ENCODE data around the gene RUSC1. TPM values are rescaled to one million over a fixed set of nuclear protein-coding genes. Genes with fewer than 3 reads are reported as not detected.
"Not testable (repeated sequence)": the region's sequence is repeated elsewhere in the genome, so short reads cannot be mapped to it uniquely, and the experiment has no call there.

RUSC1 gene
- total RNA-seq, 1 experiment from 2014 or later: 80.4 TPM

GRCh38 chr1:155322953-155323728 lies 2.4 kb downstream of the RUSC1 start:
- DNase-seq (ENCODE audit: extremely low read depth, low read depth): peak; percentile 88

GRCh38 chr1:155323729-155324036 lies 3.0 kb downstream of the RUSC1 start:
- DNase-seq (ENCODE audit: extremely low read depth, low read depth): peak; percentile 90

- peak; percentile 98 for DNase-seq (ENCODE audit: extremely low read depth, low read depth)
Measured at GRCh38 chr1:155324037-155324716, 3.5 kb downstream of the RUSC1 start.

GRCh38 chr1:155324717-155325602 lies 4.3 kb downstream of the RUSC1 start:
- peak; percentile 61 for DNase-seq (ENCODE audit: extremely low read depth, low read depth)

GRCh38 chr1:155325603-155325893 lies 4.9 kb downstream of the RUSC1 start:
- no peak for DNase-seq (ENCODE audit: extremely low read depth, low read depth)

- no peak for DNase-seq (ENCODE audit: extremely low read depth, low read depth)
Measured at GRCh38 chr1:155326020-155326526, 5.4 kb downstream of the RUSC1 start.

- no peak for DNase-seq (ENCODE audit: extremely low read depth, low read depth)
Measured at GRCh38 chr1:155326631-155327037, 5.9 kb downstream of the RUSC1 start.

GRCh38 chr1:155327981-155328380 lies 7.3 kb downstream of the RUSC1 start:
- DNase-seq (ENCODE audit: extremely low read depth, low read depth): no peak

- not testable (repeated sequence) for DNase-seq (ENCODE audit: extremely low read depth, low read depth)
Measured at GRCh38 chr1:155328856-155329255, 8.2 kb downstream of the RUSC1 start.

GRCh38 chr1:155329980-155330598 lies 9.4 kb downstream of the RUSC1 start:
- DNase-seq (ENCODE audit: extremely low read depth, low read depth): peak; percentile 89

GRCh38 chr1:155334962-155335361 lies 14.3 kb downstream of the RUSC1 start:
- no peak for DNase-seq (ENCODE audit: extremely low read depth, low read depth)

- DNase-seq (ENCODE audit: extremely low read depth, low read depth): peak; percentile 45
Measured at GRCh38 chr1:155339515-155340097, 18.9 kb downstream of the RUSC1 start.

- DNase-seq (ENCODE audit: extremely low read depth, low read depth): no peak
Measured at GRCh38 chr1:155342842-155343241, 22.1 kb downstream of the RUSC1 start.

- no peak for DNase-seq (ENCODE audit: extremely low read depth, low read depth)
Measured at GRCh38 chr1:155352631-155353030, 31.9 kb downstream of the RUSC1 start.

- no peak for DNase-seq (ENCODE audit: extremely low read depth, low read depth)
Measured at GRCh38 chr1:155360051-155360450, 39.4 kb downstream of the RUSC1 start.

- no peak for DNase-seq (ENCODE audit: extremely low read depth, low read depth)
Measured at GRCh38 chr1:155379180-155379579, 58.5 kb downstream of the RUSC1 start.

GRCh38 chr1:155379631-155380090 lies 59.0 kb downstream of the RUSC1 start:
- DNase-seq (ENCODE audit: extremely low read depth, low read depth): peak; percentile 12
